Muscle layer of colon (tissue), 2 donors: Measurements from ENCODE around the gene TANGO6.
A peak's percentile ranks its signal among the peaks of the same experiment; 100 is the strongest.

Experiments used
- H3K27ac ChIP-seq: one replicate; pipeline ENCODE4 v1.7.0; 2013; ENCODE audit warnings: low read depth, mild to moderate bottlenecking, low read length, moderate library complexity
- H3K27me3 ChIP-seq, 2 donors: one replicate each; pipeline ENCODE4 v1.7.0; 2013; ENCODE audit warnings: low read length in 2 of 2, mild to moderate bottlenecking in 2 of 2; ENCODE audit not compliant: insufficient read depth in 2 of 2, control insufficient read depth in 1 of 2
- H3K36me3 ChIP-seq: one replicate; pipeline ENCODE4 v1.7.0; 2013; ENCODE audit warnings: mild to moderate bottlenecking, low read length; ENCODE audit not compliant: insufficient read depth
- H3K4me1 ChIP-seq: one replicate; pipeline ENCODE4 v1.7.0; 2013; ENCODE audit warnings: mild to moderate bottlenecking, low read length; ENCODE audit not compliant: insufficient read depth
- H3K4me3 ChIP-seq, 2 donors: one replicate each; pipeline ENCODE4 v1.7.0; 2013; ENCODE audit warnings: low read length in 2 of 2, low read depth in 1 of 2, mild to moderate bottlenecking in 1 of 2, moderate library complexity in 1 of 2
- H3K9ac ChIP-seq: one replicate; pipeline ENCODE4 v1.7.0; 2013; ENCODE audit warnings: low read length
- H3K9me3 ChIP-seq: one replicate; pipeline ENCODE4 v1.7.0; 2013; ENCODE audit warnings: mild to moderate bottlenecking, low read length
- donor health status: abdominal sarcoma.
- donor health status: Adenocarcinoma of cecum.

TANGO6 gene

GRCh38 chr16:68843482-68844210, at the start of gene TANGO6:
Gene TANGO6 (plus strand): TSS chr16:68843531. CDS start chr16:68843618, 87 bp downstream.
- H3K27me3 ChIP-seq = no peaks in the 10 kb centered on the region
- peak within 1 kb of the TSS; percentile 77 for H3K27ac ChIP-seq
- no peaks in the 10 kb centered on the region for H3K9me3 ChIP-seq
- H3K4me1 ChIP-seq = peaks cover 11% of the 10 kb centered on the region
- peak within 1 kb of the TSS; percentile 76 to 82 for H3K4me3 ChIP-seq
- H3K9ac ChIP-seq = peak within 1 kb of the TSS; percentile 88
- H3K36me3 ChIP-seq = no peaks in the 10 kb centered on the region

- H3K9ac ChIP-seq = no peak overlapping the region
- H3K4me1 ChIP-seq = peaks cover 8% of the 10 kb centered on the region
- H3K27me3 ChIP-seq = no peaks in the 10 kb centered on the region
- no peak overlapping the region for H3K27ac ChIP-seq
- H3K9me3 ChIP-seq = no peaks in the 10 kb centered on the region
- H3K36me3 ChIP-seq = no peaks in the 10 kb centered on the region
- no peak overlapping the region for H3K4me3 ChIP-seq
Measured at GRCh38 chr16:68798398-68798797, 44.9 kb upstream of the TANGO6 start.

DNA sequence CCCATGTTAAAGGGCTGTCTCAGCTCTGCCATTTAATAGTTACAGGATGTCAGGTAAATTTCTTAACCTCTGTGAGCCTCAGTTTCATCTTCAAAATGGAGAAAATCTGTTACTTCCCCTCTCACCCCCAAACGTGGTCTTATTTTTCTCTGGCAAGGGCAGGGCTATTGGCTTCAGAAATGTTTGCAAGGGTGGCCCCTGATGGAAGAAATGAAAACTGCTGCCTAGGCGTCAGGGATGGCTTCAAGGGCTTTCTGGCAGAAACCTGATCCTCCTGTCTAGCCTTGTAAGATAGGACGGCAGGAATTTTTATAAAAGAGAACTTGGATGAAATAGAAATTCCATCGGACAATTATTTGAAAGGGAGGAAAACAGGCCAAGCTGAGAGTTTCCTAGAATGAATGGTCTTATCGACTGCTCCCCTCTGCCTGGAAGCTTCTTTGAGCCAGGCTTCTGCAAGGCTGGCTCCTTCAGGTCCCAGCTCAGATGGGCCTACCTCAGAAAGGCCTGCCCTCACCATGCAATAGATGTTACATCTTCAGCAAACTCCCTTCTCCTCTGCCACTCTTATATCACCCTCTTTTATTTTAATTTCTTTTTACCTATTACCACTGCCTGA, 43.0 kb upstream of the TANGO6 start:
- Histone ChIP-seq H3K27ac (no peak overlapping the region), H3K9me3 (no peaks in the 10 kb centered on the region), H3K4me3 (no peak overlapping the region), H3K36me3 (no peaks in the 10 kb centered on the region), H3K9ac (no peak overlapping the region), H3K4me1 (peaks cover 8% of the 10 kb centered on the region), H3K27me3 (no peaks in the 10 kb centered on the region)

DNA sequence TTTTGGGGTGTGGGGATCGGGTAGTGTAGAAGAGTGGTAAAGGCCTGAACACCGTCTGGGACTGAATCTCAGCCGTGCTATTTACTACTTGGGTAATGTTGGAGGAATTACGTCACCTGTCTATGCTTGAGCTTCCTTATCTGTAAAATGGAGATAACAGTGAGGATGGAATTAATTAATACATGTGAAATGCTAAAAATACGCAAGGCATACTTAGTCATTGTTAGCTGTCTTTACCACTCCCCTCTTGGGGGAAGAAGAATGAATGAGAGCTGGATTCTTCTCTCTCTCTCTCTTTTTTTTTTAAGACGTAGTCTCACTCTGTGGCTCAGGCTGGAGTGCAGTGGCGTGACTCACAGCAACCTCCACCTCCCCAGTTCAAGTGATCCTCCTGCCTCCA, 41.1 kb upstream of the TANGO6 start:
- H3K4me1 ChIP-seq = peaks cover 8% of the 10 kb centered on the region
- H3K9ac ChIP-seq = no peak overlapping the region
- H3K27ac ChIP-seq = no peak overlapping the region
- H3K9me3 ChIP-seq = no peaks in the 10 kb centered on the region
- no peak overlapping the region for H3K4me3 ChIP-seq
- H3K36me3 ChIP-seq = no peaks in the 10 kb centered on the region
- H3K27me3 ChIP-seq = no peaks in the 10 kb centered on the region

DNA sequence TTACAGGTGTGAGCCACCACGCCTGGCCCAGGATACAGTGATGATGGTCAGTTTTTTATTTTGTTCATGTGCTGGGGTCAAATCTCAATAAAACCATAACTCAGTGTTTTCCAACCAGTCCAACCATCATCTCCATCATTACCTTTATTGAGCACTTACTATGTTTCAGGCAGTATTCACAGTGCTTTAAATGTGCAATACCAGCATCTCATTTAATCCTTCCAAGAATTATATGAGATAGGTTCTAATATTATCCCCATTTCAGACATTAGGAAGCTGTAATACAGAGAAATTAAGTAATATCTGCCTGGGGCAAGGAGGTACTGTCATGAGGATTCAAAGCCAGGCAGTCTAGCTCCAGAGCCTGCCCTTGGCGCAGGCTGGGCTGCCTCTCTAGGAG, 36.9 kb upstream of the TANGO6 start:
- no peaks in the 10 kb centered on the region for H3K4me1 ChIP-seq
- H3K9me3 ChIP-seq = no peaks in the 10 kb centered on the region
- no peaks in the 10 kb centered on the region for H3K36me3 ChIP-seq
- H3K27me3 ChIP-seq = no peaks in the 10 kb centered on the region
- H3K27ac ChIP-seq = no peak overlapping the region
- no peak overlapping the region for H3K9ac ChIP-seq
- no peak overlapping the region for H3K4me3 ChIP-seq

GRCh38 chr16:68806981-68807380, 36.4 kb upstream of the TANGO6 start:
- Histone ChIP-seq H3K27ac (no peak overlapping the region), H3K9me3 (no peaks in the 10 kb centered on the region), H3K4me3 (no peak overlapping the region), H3K4me1 (no peaks in the 10 kb centered on the region), H3K36me3 (no peaks in the 10 kb centered on the region), H3K9ac (no peak overlapping the region), H3K27me3 (no peaks in the 10 kb centered on the region)

DNA sequence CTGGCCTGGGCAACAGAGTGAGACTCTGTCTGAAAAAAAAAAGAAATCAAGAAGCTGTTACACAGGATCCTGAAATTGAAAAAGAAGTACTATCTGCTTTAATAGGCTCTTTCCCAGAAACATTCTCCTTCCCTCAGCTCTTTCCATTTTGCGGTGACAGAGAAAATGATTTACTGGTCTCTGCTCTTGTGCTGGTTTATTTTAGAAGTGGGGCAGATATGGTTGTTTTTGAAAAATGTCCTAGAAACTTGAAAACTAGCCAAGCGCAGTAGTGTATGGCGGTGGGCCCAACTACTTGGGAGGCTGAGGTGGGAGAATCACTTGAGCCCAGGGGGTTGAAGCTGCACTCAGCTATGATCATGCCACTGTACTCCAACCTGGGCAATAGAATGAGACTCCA, 28.8 kb upstream of the TANGO6 start:
- Histone ChIP-seq H3K4me1 (no peaks in the 10 kb centered on the region), H3K36me3 (no peaks in the 10 kb centered on the region), H3K27me3 (no peaks in the 10 kb centered on the region), H3K9me3 (no peaks in the 10 kb centered on the region), H3K4me3 (no peak overlapping the region), H3K9ac (no peak overlapping the region), H3K27ac (no peak overlapping the region)

- Histone ChIP-seq H3K9me3 (no peaks in the 10 kb centered on the region), H3K4me3 (no peak overlapping the region), H3K27me3 (no peaks in the 10 kb centered on the region), H3K27ac (no peak overlapping the region), H3K4me1 (no peaks in the 10 kb centered on the region), H3K36me3 (no peaks in the 10 kb centered on the region), H3K9ac (no peak overlapping the region)
Measured at GRCh38 chr16:68823401-68824135, 19.8 kb upstream of the TANGO6 start.

DNA sequence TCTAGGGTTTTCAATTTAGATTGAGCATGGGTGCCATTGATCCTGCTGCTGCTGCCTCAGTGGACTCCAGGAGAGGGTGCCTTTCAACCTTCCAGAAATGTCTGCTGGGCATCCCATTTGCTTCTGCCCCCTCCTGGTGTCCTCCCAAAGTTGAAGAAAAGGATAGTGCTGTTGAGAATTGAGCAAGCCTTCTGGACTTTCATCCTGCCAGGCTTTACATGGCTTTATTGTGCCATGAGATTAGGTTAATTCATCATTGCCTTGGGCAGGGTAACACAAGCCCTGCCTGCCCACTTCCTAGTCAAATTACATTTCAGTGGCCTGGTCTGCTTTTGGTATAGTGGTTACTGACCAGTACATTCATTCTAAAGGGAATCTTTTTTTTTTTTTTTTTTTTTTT, 17.9 kb upstream of the TANGO6 start:
- no peak overlapping the region for H3K9ac ChIP-seq
- H3K4me3 ChIP-seq = no peak overlapping the region
- no peaks in the 10 kb centered on the region for H3K4me1 ChIP-seq
- H3K27me3 ChIP-seq = no peaks in the 10 kb centered on the region
- H3K9me3 ChIP-seq = no peaks in the 10 kb centered on the region
- H3K36me3 ChIP-seq = no peaks in the 10 kb centered on the region
- no peak overlapping the region for H3K27ac ChIP-seq

DNA sequence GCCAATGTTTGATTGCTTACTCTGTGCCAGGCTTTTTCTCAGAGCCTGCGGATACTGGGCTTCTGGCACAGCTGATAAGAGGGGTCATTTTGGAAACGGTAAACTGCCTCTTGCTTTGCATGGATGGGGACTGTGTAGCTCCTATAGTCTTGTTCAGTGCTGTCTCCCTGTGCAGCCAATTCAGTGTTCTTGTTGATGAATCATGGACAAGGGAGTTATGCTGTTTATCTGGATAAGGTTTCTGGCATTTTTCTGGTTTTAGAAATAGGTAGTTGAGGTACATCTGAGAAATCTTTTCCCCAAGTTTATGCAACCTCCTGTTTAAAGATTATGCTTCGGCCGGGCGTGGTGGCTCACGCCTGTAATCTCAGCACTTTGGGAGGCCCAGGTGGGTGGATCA, 16.7 kb upstream of the TANGO6 start:
- Histone ChIP-seq H3K4me1 (no peaks in the 10 kb centered on the region), H3K27me3 (no peaks in the 10 kb centered on the region), H3K36me3 (no peaks in the 10 kb centered on the region)

DNA sequence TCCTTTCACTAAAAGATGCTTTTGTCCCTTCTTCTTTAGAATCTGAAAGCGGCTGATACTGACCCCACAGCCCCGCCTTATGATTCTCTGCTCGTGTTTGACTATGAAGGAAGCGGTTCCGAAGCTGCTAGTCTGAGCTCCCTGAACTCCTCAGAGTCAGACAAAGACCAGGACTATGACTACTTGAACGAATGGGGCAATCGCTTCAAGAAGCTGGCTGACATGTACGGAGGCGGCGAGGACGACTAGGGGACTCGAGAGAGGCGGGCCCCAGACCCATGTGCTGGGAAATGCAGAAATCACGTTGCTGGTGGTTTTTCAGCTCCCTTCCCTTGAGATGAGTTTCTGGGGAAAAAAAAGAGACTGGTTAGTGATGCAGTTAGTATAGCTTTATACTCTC, 10.1 kb upstream of the TANGO6 start:
- Histone ChIP-seq H3K36me3 (no peaks in the 10 kb centered on the region), H3K4me1 (no peaks in the 10 kb centered on the region), H3K4me3 (no peak overlapping the region), H3K9ac (no peak overlapping the region), H3K27ac (no peak overlapping the region), H3K9me3 (no peaks in the 10 kb centered on the region), H3K27me3 (no peaks in the 10 kb centered on the region)

More for the DNA sequence above, 16.7 kb upstream of the TANGO6 start:
- H3K9me3 ChIP-seq = no peaks in the 10 kb centered on the region
- H3K4me3 ChIP-seq = no peak overlapping the region
- H3K27ac ChIP-seq = no peak overlapping the region
- no peak overlapping the region for H3K9ac ChIP-seq
